Astrocyte (in vitro differentiated cells and primary cell): ENCODE results near the gene DNPEP.

Experiments
- CTCF ChIP-seq: IDR thresholded peaks from 2 replicates; pipeline ENCODE4 v1.5.1; 2011; ENCODE audit warnings: low read depth, mild to moderate bottlenecking, inconsistent platforms, low read length, moderate library complexity; ENCODE audit not compliant: insufficient read depth
- EZH2 ChIP-seq: IDR thresholded peaks from 2 replicates; pipeline ENCODE4 v1.6.1; 2012; ENCODE audit warnings: mild to moderate bottlenecking, low read length, inconsistent platforms; ENCODE audit not compliant: insufficient read depth

DNA sequence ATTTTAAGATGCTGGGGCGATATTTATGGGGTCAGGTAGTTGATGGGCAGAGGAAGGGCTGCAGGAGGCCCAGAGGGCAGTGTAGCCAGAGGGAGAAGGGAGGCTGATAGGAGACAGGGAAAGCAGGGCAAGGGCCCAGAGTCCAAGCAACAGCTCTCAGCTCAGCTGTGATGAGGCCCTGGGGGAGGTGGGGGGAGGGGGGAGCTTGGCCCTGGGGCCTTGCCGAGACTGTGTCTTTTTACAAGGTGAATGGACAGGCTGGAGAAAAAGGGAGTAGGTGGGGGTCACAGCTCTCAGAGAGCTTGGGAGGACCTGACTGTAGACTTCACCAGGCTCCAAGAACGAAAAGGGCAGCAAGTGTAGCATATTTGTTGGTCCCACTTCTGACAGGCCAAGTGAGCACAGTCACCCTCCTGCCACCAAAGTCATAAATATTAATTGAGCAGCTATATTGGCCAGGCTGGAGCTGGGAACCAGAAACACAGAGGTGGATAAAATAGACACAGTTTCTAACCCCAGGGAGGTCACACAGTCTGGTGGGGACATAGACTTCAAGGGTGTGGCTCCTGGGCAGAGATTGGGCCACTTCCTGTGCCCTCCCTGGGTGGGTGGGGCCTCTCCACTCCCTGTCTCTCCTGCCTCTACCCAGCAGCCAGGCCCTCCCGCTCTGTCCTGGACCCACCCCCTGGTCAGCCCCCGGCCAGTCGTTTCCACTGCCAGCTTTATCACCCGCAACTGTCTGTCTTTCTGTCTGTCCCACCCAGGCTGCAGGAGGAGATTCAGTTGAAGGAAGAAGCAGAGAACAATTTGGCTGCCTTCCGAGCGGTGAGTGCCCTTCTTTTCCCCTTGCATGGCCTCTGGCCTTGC lies 31.9 kb upstream of the DNPEP start:
- TF ChIP-seq CTCF (no peak), EZH2 (no peak)
